Measurements from ENCODE around the gene SPATA16. TPM values are rescaled to one million over a fixed set of nuclear protein-coding genes. Genes with fewer than 3 reads are reported as not detected.
"Not testable (repeated sequence)": the region's sequence is repeated elsewhere in the genome, so short reads cannot be mapped to it uniquely, and the experiment has no call there.

The SPATA16 gene
- total RNA-seq, 4 donors from 2014 or later = not detected

DNA sequence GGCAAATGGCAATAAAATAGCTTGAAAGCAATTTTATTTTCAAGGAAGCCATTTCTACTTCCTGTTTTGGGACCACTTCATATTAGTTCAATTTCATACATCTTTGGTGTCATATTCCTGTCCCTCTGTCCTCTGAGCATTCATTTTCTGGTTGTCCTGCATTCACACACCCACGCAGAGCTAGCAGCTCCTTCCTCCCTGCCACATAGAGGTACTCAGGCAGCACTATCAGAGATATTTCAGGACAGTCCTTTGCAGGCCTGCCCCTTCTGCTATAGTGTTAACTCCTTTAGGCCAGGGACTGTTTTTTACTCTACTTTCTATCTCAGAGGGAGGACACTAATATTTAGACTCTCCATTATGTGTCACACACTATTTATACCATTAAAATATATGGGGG, 258.5 kb downstream of the SPATA16 start:
- Histone ChIP-seq H3K27ac (no peak overlapping the region), H3K36me3 (no peaks in the 10 kb centered on the region), H3K27me3 (no peaks in the 10 kb centered on the region), H3K4me1 (no peaks in the 10 kb centered on the region), H3K4me3 (no peak overlapping the region), H3K9me3 (peaks cover 4% of the 10 kb centered on the region)
- DNase-seq (ENCODE audit: low spot score in 2 of 2) = no peak
- TF ChIP-seq, protein P1, sequence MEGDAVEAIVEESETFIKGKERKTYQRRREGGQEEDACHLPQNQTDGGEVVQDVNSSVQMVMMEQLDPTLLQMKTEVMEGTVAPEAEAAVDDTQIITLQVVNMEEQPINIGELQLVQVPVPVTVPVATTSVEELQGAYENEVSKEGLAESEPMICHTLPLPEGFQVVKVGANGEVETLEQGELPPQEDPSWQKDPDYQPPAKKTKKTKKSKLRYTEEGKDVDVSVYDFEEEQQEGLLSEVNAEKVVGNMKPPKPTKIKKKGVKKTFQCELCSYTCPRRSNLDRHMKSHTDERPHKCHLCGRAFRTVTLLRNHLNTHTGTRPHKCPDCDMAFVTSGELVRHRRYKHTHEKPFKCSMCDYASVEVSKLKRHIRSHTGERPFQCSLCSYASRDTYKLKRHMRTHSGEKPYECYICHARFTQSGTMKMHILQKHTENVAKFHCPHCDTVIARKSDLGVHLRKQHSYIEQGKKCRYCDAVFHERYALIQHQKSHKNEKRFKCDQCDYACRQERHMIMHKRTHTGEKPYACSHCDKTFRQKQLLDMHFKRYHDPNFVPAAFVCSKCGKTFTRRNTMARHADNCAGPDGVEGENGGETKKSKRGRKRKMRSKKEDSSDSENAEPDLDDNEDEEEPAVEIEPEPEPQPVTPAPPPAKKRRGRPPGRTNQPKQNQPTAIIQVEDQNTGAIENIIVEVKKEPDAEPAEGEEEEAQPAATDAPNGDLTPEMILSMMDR (IDR thresholded peaks at IDR 0.05) = no peak
- 91% methylated on average over 1 of the region's 1 CpG for WGBS

DNA sequence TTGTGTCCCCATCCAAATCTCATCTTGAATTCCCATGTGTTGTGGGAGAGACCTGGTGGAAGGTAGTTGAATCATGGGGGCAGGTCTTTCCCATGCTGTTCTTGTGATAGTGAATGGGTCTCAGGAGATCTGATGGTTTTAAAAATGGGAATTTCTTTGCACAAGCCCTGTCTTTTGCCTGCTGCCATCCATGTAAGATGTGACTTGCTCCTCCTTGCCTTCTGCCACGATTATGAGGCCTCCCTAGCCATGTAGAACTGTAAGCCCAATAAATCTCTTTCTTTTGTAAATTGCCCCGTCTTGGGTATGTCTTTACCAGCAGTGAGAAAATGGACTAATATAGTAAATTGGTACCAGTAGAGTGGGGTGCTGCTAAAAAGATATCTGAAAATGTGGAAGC, 261.7 kb downstream of the SPATA16 start:
- not testable (repeated sequence) for H3K27me3 ChIP-seq; H3K9me3 ChIP-seq; DNase-seq (ENCODE audit: low spot score in 2 of 2); H3K4me3 ChIP-seq; H3K4me1 ChIP-seq; H3K36me3 ChIP-seq; H3K27ac ChIP-seq
- 81% methylated on average over 2 of the region's 2 CpGs for WGBS

DNA sequence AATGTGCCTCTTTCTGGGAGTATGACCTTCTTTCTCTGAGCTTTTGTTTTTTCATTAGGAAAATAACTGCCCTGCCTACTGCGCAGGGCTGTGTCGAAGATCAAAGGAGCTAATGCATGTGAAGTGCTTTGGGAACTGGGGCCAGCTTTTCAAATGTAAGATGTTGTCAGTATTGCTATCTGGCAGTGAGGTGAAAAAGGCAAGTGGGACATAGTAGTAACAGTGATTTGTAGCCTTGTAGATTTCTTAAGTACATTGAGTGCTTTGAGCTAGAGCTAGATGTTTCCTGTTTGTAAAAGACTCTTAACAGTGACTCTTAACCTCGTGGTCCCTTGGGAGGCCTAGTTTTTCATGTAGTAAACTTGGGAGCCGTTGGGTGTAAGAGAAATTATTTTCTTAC, 264.0 kb downstream of the SPATA16 start:
- TF ChIP-seq EP300 (IDR thresholded peaks at IDR 0.05) (no peak), POLR2A (IDR thresholded peaks at IDR 0.05) (no peak), POLR2AphosphoS5 (IDR thresholded peaks at IDR 0.05) (no peak)
- TF ChIP-seq, protein P1 (IDR thresholded peaks at IDR 0.05) = no peak
- no peaks in the 10 kb centered on the region for H3K9me3 ChIP-seq
- H3K27ac ChIP-seq = no peak overlapping the region
- WGBS = 43% methylated on average over 4 of the region's 4 CpGs
- no peaks in the 10 kb centered on the region for H3K4me1 ChIP-seq
- no peak overlapping the region for H3K4me3 ChIP-seq
- no peak for DNase-seq (ENCODE audit: low spot score in 2 of 2)
- H3K36me3 ChIP-seq = no peaks in the 10 kb centered on the region
- H3K27me3 ChIP-seq = no peaks in the 10 kb centered on the region

DNA sequence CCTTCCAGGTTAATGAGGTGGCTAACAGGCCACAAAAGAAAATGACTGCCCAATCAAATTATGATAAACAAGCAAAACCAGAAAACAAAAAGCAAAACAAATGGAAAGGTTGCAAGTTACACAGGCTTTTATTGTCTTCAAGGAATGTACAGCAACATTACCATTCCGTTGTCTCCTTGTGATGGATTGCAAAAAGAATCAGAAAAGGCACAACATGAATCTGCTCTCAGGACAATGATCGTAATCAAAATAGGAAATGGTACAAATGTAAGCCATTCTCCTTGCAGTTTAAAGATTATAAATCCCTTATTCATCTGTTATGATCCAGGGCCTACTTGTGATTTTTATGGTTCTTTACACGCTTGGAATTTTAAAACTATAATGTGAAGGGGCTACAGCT, 264.7 kb downstream of the SPATA16 start:
- H3K36me3 ChIP-seq = no peaks in the 10 kb centered on the region
- WGBS = 58% methylated on average over 3 of the region's 3 CpGs

DNA sequence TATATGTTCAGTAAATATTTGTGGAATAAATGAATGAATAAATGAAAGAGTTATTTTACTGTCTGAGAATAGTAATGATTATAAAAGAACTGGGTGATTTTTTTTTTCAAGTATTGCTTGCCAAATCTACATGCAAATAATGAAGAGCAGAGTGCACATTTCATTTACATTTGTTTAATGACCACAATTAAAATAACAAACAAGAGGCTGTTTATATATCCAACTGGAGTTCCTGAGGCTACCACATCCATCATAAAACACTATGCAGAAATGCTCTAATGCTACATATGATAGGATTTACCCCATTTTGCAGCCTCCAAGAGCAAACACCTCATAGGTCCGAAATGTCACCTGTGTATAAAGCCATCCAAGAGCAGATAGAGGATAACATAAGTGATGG, 266.0 kb downstream of the SPATA16 start:
- DNase-seq (ENCODE audit: low spot score in 2 of 2) = no peak
- 92% methylated on average over 1 of the region's 1 CpG for WGBS
- no peaks in the 10 kb centered on the region for H3K36me3 ChIP-seq

More for the DNA sequence above, 264.7 kb downstream of the SPATA16 start:
- TF ChIP-seq POLR2A (IDR thresholded peaks at IDR 0.05) (no peak), EP300 (IDR thresholded peaks at IDR 0.05) (no peak), POLR2AphosphoS5 (IDR thresholded peaks at IDR 0.05) (no peak)
- TF ChIP-seq, protein P1 (IDR thresholded peaks at IDR 0.05) = no peak
- no peaks in the 10 kb centered on the region for H3K27me3 ChIP-seq
- no peaks in the 10 kb centered on the region for H3K4me1 ChIP-seq
- H3K4me3 ChIP-seq = no peak overlapping the region
- DNase-seq (ENCODE audit: low spot score in 2 of 2) = no peak
- no peaks in the 10 kb centered on the region for H3K9me3 ChIP-seq
- H3K27ac ChIP-seq = no peak overlapping the region

More for the DNA sequence above, 266.0 kb downstream of the SPATA16 start:
- H3K4me1 ChIP-seq = no peaks in the 10 kb centered on the region
- no peak overlapping the region for H3K4me3 ChIP-seq
- H3K27me3 ChIP-seq = no peaks in the 10 kb centered on the region
- no peak overlapping the region for H3K27ac ChIP-seq
- no peaks in the 10 kb centered on the region for H3K9me3 ChIP-seq
- TF ChIP-seq, protein P1 (IDR thresholded peaks at IDR 0.05) = no peak
- TF ChIP-seq POLR2AphosphoS5 (IDR thresholded peaks at IDR 0.05) (no peak), POLR2A (IDR thresholded peaks at IDR 0.05) (no peak), EP300 (IDR thresholded peaks at IDR 0.05) (no peak)

All from suprapubic skin (tissue), 4 donors.